Small intestine (tissue), 7 donors: ENCODE results near the gene CDC123. TPM values are rescaled to one million over a fixed set of nuclear protein-coding genes. Genes with fewer than 3 reads are reported as not detected.

Source experiments
- DNase-seq, 2 donors: peaks; one replicate each; pipeline versions ENCODE4 v3.0.0 to v3.0.0-alpha.2; 2013
- FAIRE-seq: peaks from 2 replicates; lab custom pipeline; 2012; peaks lifted over from hg19 to GRCh38; lab: Jason Lieb, UNC
- H3K27ac ChIP-seq, 3 donors: one replicate each; pipeline ENCODE4 v1.5.1; 2013; ENCODE audit warnings: low read length in 2 of 3, mild to moderate bottlenecking in 2 of 3, control low read depth in 1 of 3, inconsistent platforms in 1 of 3, low read depth in 1 of 3, moderate library complexity in 1 of 3
- H3K27me3 ChIP-seq, 3 donors: one replicate each; pipeline ENCODE4 v1.6.1; 2013; ENCODE audit warnings: low read length in 3 of 3, inconsistent platforms in 1 of 3; ENCODE audit not compliant: control insufficient read depth in 3 of 3, insufficient read depth in 3 of 3
- H3K36me3 ChIP-seq, 3 donors: one replicate each; pipeline ENCODE4 v1.6.1; 2013; ENCODE audit warnings: low read length in 3 of 3, inconsistent platforms in 1 of 3, low read depth in 1 of 3, mild to moderate bottlenecking in 1 of 3, moderate library complexity in 1 of 3; ENCODE audit not compliant: control insufficient read depth in 3 of 3, insufficient read depth in 2 of 3
- H3K4me1 ChIP-seq, 3 donors: one replicate each; pipeline ENCODE4 v1.6.1; 2013; ENCODE audit warnings: low read length in 2 of 3, inconsistent platforms in 1 of 3, low read depth in 1 of 3, mild to moderate bottlenecking in 1 of 3, moderate library complexity in 1 of 3; ENCODE audit not compliant: control insufficient read depth in 3 of 3, insufficient read depth in 2 of 3
- H3K4me3 ChIP-seq, 3 donors: one replicate each; pipeline ENCODE4 v1.5.1; 2013; ENCODE audit warnings: low read length in 3 of 3, control low read depth in 1 of 3, inconsistent platforms in 1 of 3, low read depth in 1 of 3, mild to moderate bottlenecking in 1 of 3, moderate library complexity in 1 of 3
- H3K9me3 ChIP-seq, 2 donors: one replicate each; pipeline ENCODE4 v1.6.1; 2013; ENCODE audit warnings: low read depth in 1 of 2, low read length in 1 of 2; ENCODE audit not compliant: control insufficient read depth in 2 of 2, insufficient read depth in 1 of 2
- WGBS, 3 donors: extraction: QIAGEN DNeasy Blood & Tissue Kit; methylation state at CpG; one replicate each; pipeline ENCODE4 v1.1.7; 2013; 5-methylcytosine and 5-hydroxymethylcytosine counted together
- polyA plus RNA-seq, 4 donors: library from polyadenylated mRNA; stranded (reverse) in 3 of 4; unstranded in 1 of 4; fragments of 200-250 nt in 3 of 4; fragments of 120-200 nt in 1 of 4; gene quantifications; one replicate each; pipeline versions ENCODE4 v1.2.1 to v1.2.3, GENCODE V29; 2013
- donor health status: healthy with polysubstance abuse.
- donor health status: control.
- donor health status: control.
- donor health status: Bipolar disorder and iron deficiency.
- donor health status: healthy.

The CDC123 gene
- polyA plus RNA-seq, 4 donors, result 40.0 to 66.2 (median 48.1) TPM

- 94 to 99% (median 97%) methylated on average over 5 of the region's 5 CpGs for WGBS, 3 donors
- Histone ChIP-seq H3K4me3 (no peak overlapping the region), H3K4me1 (no peaks in the 10 kb centered on the region), H3K27me3 (no peaks in the 10 kb centered on the region), H3K27ac (no peak overlapping the region), H3K36me3 (peaks cover 0 to 46% (median 9%) of the 10 kb centered on the region in 3 donors), H3K9me3 (peaks cover 0 to 6% of the 10 kb centered on the region in 2 donors)
- DNase-seq, result no peak
- no peak for FAIRE-seq
Measured at GRCh38 chr10:12208460-12208859, 12.5 kb downstream of the CDC123 start.

- Histone ChIP-seq H3K4me1 (peaks cover 0 to 7% (median 3%) of the 10 kb centered on the region in 3 donors), H3K9me3 (peaks cover 0 to 6% of the 10 kb centered on the region in 2 donors), H3K27ac (no peak overlapping the region), H3K27me3 (no peaks in the 10 kb centered on the region), H3K36me3 (peaks cover 2 to 33% (median 13%) of the 10 kb centered on the region in 3 donors), H3K4me3 (no peak overlapping the region)
- no peak for FAIRE-seq
- 86 to 89% (median 86%) methylated on average over 3 of the region's 3 CpGs for WGBS, 3 donors
- no peak for DNase-seq
Measured at GRCh38 chr10:12212454-12212853, 16.5 kb downstream of the CDC123 start.

DNA sequence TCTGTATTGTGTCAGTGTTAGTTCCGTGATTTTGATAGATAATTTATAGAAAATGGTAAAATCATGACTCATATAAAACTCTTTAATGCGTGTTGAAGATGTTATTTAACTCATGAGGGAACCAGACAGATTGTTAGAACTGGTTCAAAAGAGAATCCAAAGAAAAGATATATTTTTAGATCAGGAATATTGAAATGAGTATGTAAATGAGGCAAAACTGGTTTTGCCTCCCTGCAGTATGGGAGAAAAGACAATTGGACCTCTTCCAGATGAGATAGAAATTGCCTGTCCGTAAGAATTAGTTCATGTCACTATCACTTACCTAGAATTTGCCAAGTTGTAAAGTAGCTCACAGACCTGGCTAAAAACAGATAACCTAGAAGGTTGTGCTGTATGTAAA, 17.6 kb downstream of the CDC123 start:
- Histone ChIP-seq H3K4me3 (no peak overlapping the region), H3K4me1 (peaks cover 0 to 7% (median 3%) of the 10 kb centered on the region in 3 donors), H3K27me3 (no peaks in the 10 kb centered on the region), H3K36me3 (peaks cover 2 to 36% (median 19%) of the 10 kb centered on the region in 3 donors), H3K9me3 (peaks cover 0 to 6% of the 10 kb centered on the region in 2 donors), H3K27ac (no peak overlapping the region)
- DNase-seq (no peak), FAIRE-seq (no peak)
- WGBS, 3 donors, result 56 to 66% (median 64%) methylated on average over 3 of the region's 3 CpGs

DNA sequence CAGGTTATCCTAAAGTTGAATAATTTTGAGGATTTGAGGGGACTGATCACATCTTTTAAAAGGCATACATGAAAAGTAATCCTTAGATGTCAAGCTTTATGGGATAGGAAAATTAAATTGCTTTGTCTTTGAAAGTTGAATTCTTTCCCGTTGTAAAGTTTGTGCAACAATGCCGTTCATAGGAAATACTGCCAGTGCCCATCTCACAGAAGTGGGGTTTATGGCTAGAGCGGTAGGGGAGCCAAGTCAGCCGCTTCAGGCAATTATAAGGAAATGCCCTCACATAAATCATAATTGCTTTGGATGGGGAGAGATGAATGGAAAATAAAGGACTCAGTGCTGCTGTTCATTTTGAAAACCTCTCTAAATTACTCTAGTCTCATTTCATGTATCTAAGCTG, 18.1 kb downstream of the CDC123 start:
- Histone ChIP-seq H3K27me3 (no peaks in the 10 kb centered on the region), H3K9me3 (peaks cover 0 to 6% of the 10 kb centered on the region in 2 donors), H3K4me3 (no peak overlapping the region), H3K36me3 (peaks cover 3 to 39% (median 21%) of the 10 kb centered on the region in 3 donors), H3K4me1 (peaks cover 0 to 7% (median 3%) of the 10 kb centered on the region in 3 donors), H3K27ac (no peak overlapping the region)
- peak in 1 of 2 donors; percentile 36 for DNase-seq
- no peak for FAIRE-seq
- 44 to 56% (median 54%) methylated on average over 4 of the region's 4 CpGs for WGBS, 3 donors

GRCh38 chr10:12214763-12215218, 18.8 kb downstream of the CDC123 start:
- H3K27ac ChIP-seq, result no peak overlapping the region
- H3K27me3 ChIP-seq, result no peaks in the 10 kb centered on the region
- H3K36me3 ChIP-seq, result peaks cover 6 to 37% (median 21%) of the 10 kb centered on the region in 3 donors
- WGBS, 3 donors, result 33 to 35% (median 34%) methylated on average over 6 of the region's 6 CpGs
- H3K4me3 ChIP-seq, result no peak overlapping the region
- H3K9me3 ChIP-seq, result peaks cover 0 to 6% of the 10 kb centered on the region in 2 donors
- H3K4me1 ChIP-seq, result peaks cover 0 to 7% (median 3%) of the 10 kb centered on the region in 3 donors
- FAIRE-seq (no peak), DNase-seq (peak; percentile 59 to 61)

DNA sequence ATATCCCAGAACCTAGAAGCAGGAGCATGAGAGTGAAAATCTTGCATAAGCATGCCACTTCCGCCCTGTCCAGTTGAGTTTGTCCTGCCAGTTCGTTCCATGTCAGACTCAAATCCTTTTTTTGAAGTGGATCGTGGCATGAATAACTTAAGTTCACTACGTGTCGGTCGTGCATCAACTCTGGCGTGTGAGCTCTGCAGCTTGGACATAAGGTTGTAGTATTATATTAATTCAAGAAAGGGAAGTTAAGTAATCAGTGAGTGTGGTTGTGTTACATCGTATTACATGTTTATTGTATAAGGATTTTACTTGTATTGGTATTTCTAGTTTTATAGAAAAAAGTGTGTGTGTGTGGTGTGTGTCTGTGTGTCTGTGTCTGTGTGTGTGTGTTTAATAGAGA, 23.0 kb downstream of the CDC123 start:
- DNase-seq (no peak), FAIRE-seq (no peak)
- Histone ChIP-seq H3K9me3 (no peaks in the 10 kb centered on the region), H3K36me3 (peaks cover 6 to 42% (median 15%) of the 10 kb centered on the region in 3 donors), H3K27me3 (no peaks in the 10 kb centered on the region), H3K27ac (no peak overlapping the region), H3K4me3 (no peak overlapping the region), H3K4me1 (peaks cover 0 to 7% (median 3%) of the 10 kb centered on the region in 3 donors)
- 88 to 95% (median 93%) methylated on average over 8 of the region's 8 CpGs for WGBS, 3 donors

DNA sequence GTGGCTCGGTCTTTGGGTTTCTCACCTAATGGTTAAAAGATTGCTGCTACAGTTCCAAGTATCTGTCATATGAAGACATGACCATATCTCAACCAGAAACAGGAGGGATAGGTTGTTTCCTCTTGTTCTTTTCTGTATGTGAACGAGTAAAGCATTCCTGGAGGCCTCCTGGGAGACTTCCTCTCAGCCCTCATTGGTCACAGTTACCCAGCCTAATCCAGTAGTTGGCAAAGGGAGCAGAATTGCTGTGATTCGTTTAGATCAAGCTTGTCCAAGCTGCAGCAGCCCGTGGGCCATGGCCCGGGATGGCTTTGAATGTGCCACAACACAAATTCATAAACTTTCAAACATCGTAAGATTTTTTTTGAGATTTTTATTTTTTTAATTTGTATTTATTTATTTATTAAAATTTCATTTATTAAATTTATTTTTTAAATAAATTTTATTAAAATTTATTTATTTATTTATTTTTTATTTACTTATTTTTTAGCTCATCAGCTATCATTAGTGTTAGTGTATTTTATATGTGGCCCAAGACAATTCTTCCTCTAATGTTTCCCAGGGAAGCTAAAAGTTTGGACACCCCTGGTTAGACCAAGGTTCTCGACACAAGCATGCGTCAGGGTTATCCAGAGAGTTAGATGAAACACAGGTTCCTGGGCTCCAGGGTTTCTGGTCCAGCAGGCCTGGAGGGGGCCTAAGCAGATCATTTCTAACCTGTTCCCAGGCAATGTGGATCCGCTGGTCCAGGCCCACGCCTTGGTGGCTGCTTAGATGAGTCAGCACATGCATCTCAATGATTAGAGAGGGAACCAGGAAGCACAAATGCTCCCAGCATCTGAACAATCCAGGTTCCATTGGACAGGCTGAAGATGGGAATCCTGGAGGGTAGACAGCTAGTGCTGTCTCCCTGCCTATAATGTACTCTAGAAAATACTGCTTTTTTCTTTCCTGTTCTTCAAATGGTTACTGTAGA, 25.6 kb downstream of the CDC123 start:
- no peak overlapping the region for H3K4me3 ChIP-seq
- H3K4me1 ChIP-seq, result peaks cover 0 to 2% (median 0%) of the 10 kb centered on the region in 3 donors
- 88 to 97% (median 94%) methylated on average over 10 of the region's 10 CpGs for WGBS, 3 donors
- DNase-seq (peak in 1 of 2 donors; percentile 16), FAIRE-seq (no peak)
- H3K27ac ChIP-seq, result no peak overlapping the region
- no peaks in the 10 kb centered on the region for H3K27me3 ChIP-seq
- peaks cover 6 to 51% (median 17%) of the 10 kb centered on the region in 3 donors for H3K36me3 ChIP-seq
- H3K9me3 ChIP-seq, result peaks cover 0 to 3% of the 10 kb centered on the region in 2 donors

DNA sequence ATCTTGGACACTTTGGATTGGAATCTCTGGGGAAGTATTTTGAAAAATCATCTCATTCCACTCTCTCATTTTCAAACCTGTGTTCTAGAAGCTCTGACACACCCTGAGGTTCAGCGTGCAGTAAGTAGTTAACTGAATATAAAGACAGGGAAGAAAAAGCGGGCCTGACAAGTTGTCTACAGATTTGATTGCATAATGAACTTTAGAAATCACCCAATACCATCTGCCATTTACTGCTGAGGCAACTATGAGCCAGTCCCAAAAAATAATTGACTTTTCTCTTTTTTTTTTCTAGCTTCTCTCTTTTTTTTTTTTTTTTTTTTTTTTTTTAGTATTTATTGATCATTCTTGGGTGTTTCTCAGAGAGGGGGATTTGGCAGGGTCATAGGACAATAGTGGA, 29.5 kb downstream of the CDC123 start:
- H3K27me3 ChIP-seq, result no peaks in the 10 kb centered on the region
- WGBS, 3 donors, result 97 to 100% (median 98%) methylated on average over 2 of the region's 2 CpGs
- no peak overlapping the region for H3K4me3 ChIP-seq
- FAIRE-seq, result no peak
- H3K9me3 ChIP-seq, result peaks cover 0 to 7% of the 10 kb centered on the region in 2 donors
- no peak for DNase-seq
- H3K4me1 ChIP-seq, result no peaks in the 10 kb centered on the region
- peaks cover 0 to 51% (median 6%) of the 10 kb centered on the region in 3 donors for H3K36me3 ChIP-seq
- no peak overlapping the region for H3K27ac ChIP-seq
